HL-60 (cell line): Measurements from ENCODE around the gene FAS.

Source experiments
- POLR2AphosphoS5 ChIP-seq: IDR thresholded peaks from 2 replicates; pipeline ENCODE4 v1.6.1; 2012; ENCODE audit warnings: low read depth
- TF ChIP-seq, protein P1 (sequence below): IDR thresholded peaks from one replicate; pipeline ENCODE4 v1.5.1; 2011; ENCODE audit warnings: low read length, control low read depth, inconsistent platforms; ENCODE audit not compliant: insufficient read depth

- TF ChIP-seq, protein P1, sequence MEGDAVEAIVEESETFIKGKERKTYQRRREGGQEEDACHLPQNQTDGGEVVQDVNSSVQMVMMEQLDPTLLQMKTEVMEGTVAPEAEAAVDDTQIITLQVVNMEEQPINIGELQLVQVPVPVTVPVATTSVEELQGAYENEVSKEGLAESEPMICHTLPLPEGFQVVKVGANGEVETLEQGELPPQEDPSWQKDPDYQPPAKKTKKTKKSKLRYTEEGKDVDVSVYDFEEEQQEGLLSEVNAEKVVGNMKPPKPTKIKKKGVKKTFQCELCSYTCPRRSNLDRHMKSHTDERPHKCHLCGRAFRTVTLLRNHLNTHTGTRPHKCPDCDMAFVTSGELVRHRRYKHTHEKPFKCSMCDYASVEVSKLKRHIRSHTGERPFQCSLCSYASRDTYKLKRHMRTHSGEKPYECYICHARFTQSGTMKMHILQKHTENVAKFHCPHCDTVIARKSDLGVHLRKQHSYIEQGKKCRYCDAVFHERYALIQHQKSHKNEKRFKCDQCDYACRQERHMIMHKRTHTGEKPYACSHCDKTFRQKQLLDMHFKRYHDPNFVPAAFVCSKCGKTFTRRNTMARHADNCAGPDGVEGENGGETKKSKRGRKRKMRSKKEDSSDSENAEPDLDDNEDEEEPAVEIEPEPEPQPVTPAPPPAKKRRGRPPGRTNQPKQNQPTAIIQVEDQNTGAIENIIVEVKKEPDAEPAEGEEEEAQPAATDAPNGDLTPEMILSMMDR = no peak
- no peak for TF ChIP-seq POLR2AphosphoS5
These were observed 6.7 kb upstream of the FAS start for GRCh38 chr10:88983939-88984338.
